GM19239 (cell line): ENCODE results near the gene BORCS5.
"Not testable (repeated sequence)": the region's sequence is repeated elsewhere in the genome, so short reads cannot be mapped to it uniquely, and the experiment has no call there.

ENCODE experiments used
- DNase-seq: peaks from one replicate; pipeline ENCODE4 v3.0.0; 2011; ENCODE audit warnings: low spot score; ENCODE audit not compliant: insufficient read length
- FAIRE-seq: peaks from 2 replicates; lab custom pipeline; 2011; peaks lifted over from hg19 to GRCh38; lab: Jason Lieb, UNC

The BORCS5 gene

GRCh38 chr12:12356896-12357718, at the start of gene BORCS5:
BORCS5 (plus strand) TSS chr12:12357078; CDS start chr12:12357452, 374 bp downstream.
- DNase-seq (peak; percentile 87), FAIRE-seq (peak; percentile 98)

- FAIRE-seq, DNase-seq: not testable (repeated sequence)
Observed at GRCh38 chr12:12310695-12311094, 46.2 kb upstream of the BORCS5 start.

- DNase-seq = no peak
- FAIRE-seq = no peak
Observed at GRCh38 chr12:12315838-12316237, 41.0 kb upstream of the BORCS5 start.

GRCh38 chr12:12319451-12320183, 37.3 kb upstream of the BORCS5 start:
- FAIRE-seq = no peak
- no peak for DNase-seq

- no peak for DNase-seq
- FAIRE-seq = no peak
Observed at GRCh38 chr12:12323118-12323517, 33.8 kb upstream of the BORCS5 start.

- FAIRE-seq (no peak), DNase-seq (no peak)
Observed at GRCh38 chr12:12323591-12323990, 33.3 kb upstream of the BORCS5 start.

GRCh38 chr12:12326262-12326661, 30.6 kb upstream of the BORCS5 start:
- DNase-seq = no peak
- no peak for FAIRE-seq

- DNase-seq = peak; percentile 50
- FAIRE-seq = peak; percentile 42
Observed at GRCh38 chr12:12327802-12328201, 29.1 kb upstream of the BORCS5 start.

- DNase-seq (no peak), FAIRE-seq (no peak)
Observed at GRCh38 chr12:12331244-12331771, 25.6 kb upstream of the BORCS5 start.

- FAIRE-seq (no peak), DNase-seq (no peak)
Observed at GRCh38 chr12:12331896-12332295, 25.0 kb upstream of the BORCS5 start.

GRCh38 chr12:12333407-12334366, 23.2 kb upstream of the BORCS5 start:
- DNase-seq = no peak

GRCh38 chr12:12334367-12335040, 22.4 kb upstream of the BORCS5 start:
- DNase-seq (peak; percentile 56), FAIRE-seq (peak; percentile 68)

More at GRCh38 chr12:12333407-12334366, 23.2 kb upstream of the BORCS5 start:
- no peak for FAIRE-seq

- DNase-seq = no peak
- no peak for FAIRE-seq
Observed at GRCh38 chr12:12336049-12336411, 20.8 kb upstream of the BORCS5 start.

- DNase-seq = no peak
- no peak for FAIRE-seq
Observed at GRCh38 chr12:12336511-12336910, 20.4 kb upstream of the BORCS5 start.

- DNase-seq (no peak), FAIRE-seq (no peak)
Observed at GRCh38 chr12:12338527-12339168, 18.2 kb upstream of the BORCS5 start.

GRCh38 chr12:12349711-12350665, 6.9 kb upstream of the BORCS5 start, which contains the start of gene MANSC1:
MANSC1 (minus strand) TSS chr12:12350242; CDS start chr12:12343314, 6,928 bp downstream.
- no peak for FAIRE-seq
- DNase-seq = no peak

- no peak for DNase-seq
- FAIRE-seq = peak; percentile 83
Observed at GRCh38 chr12:12350868-12351463, 5.9 kb upstream of the BORCS5 start.
